Tibial artery (tissue), 4 donors: ENCODE measurements around the gene RRAS2.

Source experiments
- DNase-seq, 2 donors: peaks; one replicate each; pipeline ENCODE4 v3.0.0-alpha.2; 2019
- H3K27ac ChIP-seq, 2 donors: fragments of 200-600 bp; sonication (generic) in 1 of 2; 1 replicate in 1 of 2; 2 replicates in 1 of 2; pipeline ENCODE4 v1.5.1; 2018 to 2019; ENCODE audit warnings: mild to moderate bottlenecking in 1 of 2
- H3K27me3 ChIP-seq, 2 donors: fragments of 200-600 bp; sonication (generic) in 1 of 2; one replicate each; pipeline versions ENCODE4 v1.5.1 to v1.6.0; 2016 to 2019
- H3K36me3 ChIP-seq, 3 donors: fragments of 200-600 bp; sonication (generic) in 2 of 3; one replicate each; pipeline ENCODE4 v1.5.1; 2016 to 2019; ENCODE audit warnings: mild to moderate bottlenecking in 2 of 3
- H3K4me1 ChIP-seq, 4 donors: fragments of 200-600 bp; sonication (generic) in 2 of 4; 1 replicate in 3 of 4; 2 replicates in 1 of 4; pipeline ENCODE4 v1.5.1; 2016 to 2019
- H3K4me3 ChIP-seq, 2 donors: fragments of 200-600 bp; sonication (generic) in 1 of 2; 1 replicate in 1 of 2; 2 replicates in 1 of 2; pipeline ENCODE4 v1.5.1; 2018 to 2019; ENCODE audit warnings: mild to moderate bottlenecking in 2 of 2
- H3K9me3 ChIP-seq, 3 donors: fragments of 200-600 bp; sonication (generic) in 1 of 3; one replicate each; pipeline ENCODE4 v1.5.1; 2016 to 2019
- CTCF ChIP-seq, 2 experiments: fragments of 200-600 bp in 1 of 2; fragments of 450-650 bp in 1 of 2; IDR thresholded peaks; one replicate each; pipeline ENCODE4 v1.5.1; 2017 to 2019; ENCODE audit warnings: antibody characterized with exemption in 2 of 2, mild to moderate bottlenecking in 1 of 2, moderate library complexity in 1 of 2
- intact Hi-C: fragments of 100-400 bp; cut with DNase I; formaldehyde crosslinking; loops from one replicate; pipeline ENCODE4 v1.15.0; 2023; ENCODE audit warnings: low total_unique reads

The RRAS2 gene

GRCh38 chr11:14329702-14330101 is 29.3 kb downstream of the RRAS2 start:
- no peak overlapping the region for H3K27ac ChIP-seq
- H3K4me3 ChIP-seq: no peak overlapping the region
- H3K9me3 ChIP-seq: no peaks in the 10 kb centered on the region
- peaks cover 0 to 37% (median 0%) of the 10 kb centered on the region in 4 donors for H3K4me1 ChIP-seq
- intact Hi-C loops: no loop called here
- H3K36me3 ChIP-seq: no peaks in the 10 kb centered on the region
- TF ChIP-seq CTCF (IDR thresholded peaks at IDR 0.05): no peak
- DNase-seq: no peak
- H3K27me3 ChIP-seq: no peaks in the 10 kb centered on the region

- peaks cover 0 to 38% (median 0%) of the 10 kb centered on the region in 4 donors for H3K4me1 ChIP-seq
- H3K9me3 ChIP-seq: no peaks in the 10 kb centered on the region
- no peaks in the 10 kb centered on the region for H3K27me3 ChIP-seq
- no peak for TF ChIP-seq CTCF (IDR thresholded peaks at IDR 0.05)
- intact Hi-C loops: no loop called here
- no peaks in the 10 kb centered on the region for H3K36me3 ChIP-seq
- no peak overlapping the region for H3K27ac ChIP-seq
- no peak for DNase-seq
- H3K4me3 ChIP-seq: no peak overlapping the region
These were observed 31.9 kb downstream of the RRAS2 start for GRCh38 chr11:14327116-14327515.

GRCh38 chr11:14323118-14323676 is 35.8 kb downstream of the RRAS2 start:
- Histone ChIP-seq H3K9me3 (no peaks in the 10 kb centered on the region), H3K27me3 (no peaks in the 10 kb centered on the region), H3K4me3 (no peak overlapping the region), H3K27ac (no peak overlapping the region), H3K4me1 (peaks cover 0 to 42% (median under 1%) of the 10 kb centered on the region in 4 donors), H3K36me3 (no peaks in the 10 kb centered on the region)
- DNase-seq: no peak
- intact Hi-C loops: no loop called here
- no peak for TF ChIP-seq CTCF (IDR thresholded peaks at IDR 0.05)

GRCh38 chr11:14322510-14322909 is 36.5 kb downstream of the RRAS2 start:
- no peaks in the 10 kb centered on the region for H3K27me3 ChIP-seq
- no peak for TF ChIP-seq CTCF (IDR thresholded peaks at IDR 0.05)
- intact Hi-C loops: no loop called here
- no peaks in the 10 kb centered on the region for H3K36me3 ChIP-seq
- peaks cover 0 to 41% (median 2%) of the 10 kb centered on the region in 4 donors for H3K4me1 ChIP-seq
- DNase-seq: no peak
- H3K9me3 ChIP-seq: no peaks in the 10 kb centered on the region
- no peak overlapping the region for H3K4me3 ChIP-seq
- no peak overlapping the region for H3K27ac ChIP-seq

GRCh38 chr11:14320020-14320419 is 39.0 kb downstream of the RRAS2 start:
- intact Hi-C loops: no loop called here
- Histone ChIP-seq H3K4me3 (no peak overlapping the region), H3K27ac (no peak overlapping the region), H3K36me3 (no peaks in the 10 kb centered on the region), H3K27me3 (no peaks in the 10 kb centered on the region), H3K4me1 (peaks cover 0 to 34% (median 3%) of the 10 kb centered on the region in 4 donors), H3K9me3 (no peaks in the 10 kb centered on the region)
- DNase-seq: no peak
- TF ChIP-seq CTCF (IDR thresholded peaks at IDR 0.05): no peak

- H3K27ac ChIP-seq: no peak overlapping the region
- intact Hi-C loops: no loop called here
These were observed 40.4 kb downstream of the RRAS2 start for GRCh38 chr11:14318581-14318981.

More at GRCh38 chr11:14318581-14318981, 40.4 kb downstream of the RRAS2 start:
- H3K4me3 ChIP-seq: no peak overlapping the region
- H3K4me1 ChIP-seq: peaks cover 0 to 41% (median 6%) of the 10 kb centered on the region in 4 donors
- H3K9me3 ChIP-seq: no peaks in the 10 kb centered on the region
- no peaks in the 10 kb centered on the region for H3K27me3 ChIP-seq
- no peaks in the 10 kb centered on the region for H3K36me3 ChIP-seq
- no peak for DNase-seq
- no peak for TF ChIP-seq CTCF (IDR thresholded peaks at IDR 0.05)
